Measurements from ENCODE around the gene PARN.

The PARN gene

DNA sequence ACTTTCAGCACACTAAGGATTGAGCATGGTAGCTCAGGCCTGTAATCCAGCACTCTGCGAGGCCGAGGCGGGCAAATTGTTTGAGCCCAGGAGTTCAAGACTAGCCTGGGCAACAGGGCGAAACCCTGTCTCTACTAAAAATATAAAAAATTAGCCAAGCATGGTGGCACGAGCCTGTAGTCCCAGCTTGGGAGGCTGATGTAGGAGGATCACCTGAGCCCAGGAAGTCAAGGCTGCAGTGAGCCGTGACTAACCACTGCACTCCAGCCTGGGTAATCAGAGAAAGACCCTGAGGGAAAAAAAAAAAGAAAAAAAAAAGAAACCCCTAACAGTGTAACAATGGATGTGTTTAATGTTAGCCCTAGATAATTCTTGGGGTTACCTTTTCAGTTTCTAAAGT is 24.0 kb downstream of the PARN start:
- Histone ChIP-seq H3K4me2 (ENCODE audit: low read length) (peak overlapping the region; percentile 98), H3F3A (ENCODE audit: control insufficient read depth, insufficient read depth) (peaks cover 47% of the 10 kb centered on the region), H3K36me3 (ENCODE audit: control insufficient read depth, low read length) (peaks cover 83% of the 10 kb centered on the region), H3K9me3 (ENCODE audit: control insufficient read depth, insufficient read depth, low read length) (no peaks in the 10 kb centered on the region), H3K79me2 (ENCODE audit: control insufficient read depth, low read length) (peaks cover 58% of the 10 kb centered on the region), H3K27ac (ENCODE audit: low read depth, low read length) (peak overlapping the region; percentile 99), H3K4me1 (ENCODE audit: control insufficient read depth, low read length) (peaks cover 85% of the 10 kb centered on the region), H4K20me1 (ENCODE audit: control insufficient read depth, insufficient read depth, low read depth, low read length) (no peaks in the 10 kb centered on the region), H3K27me3 (ENCODE audit: control insufficient read depth, low read length) (no peaks in the 10 kb centered on the region), H3K4me3 (ENCODE audit: low read length) (peak overlapping the region; percentile 84), H3K9me2 (replicated peaks; ENCODE audit: control insufficient read depth, low read length) (no peaks in the 10 kb centered on the region)
- no peak for TF ChIP-seq EZH2phosphoT487 (IDR thresholded peaks at IDR 0.05; ENCODE audit: borderline replicate concordance, low read length)

DNA sequence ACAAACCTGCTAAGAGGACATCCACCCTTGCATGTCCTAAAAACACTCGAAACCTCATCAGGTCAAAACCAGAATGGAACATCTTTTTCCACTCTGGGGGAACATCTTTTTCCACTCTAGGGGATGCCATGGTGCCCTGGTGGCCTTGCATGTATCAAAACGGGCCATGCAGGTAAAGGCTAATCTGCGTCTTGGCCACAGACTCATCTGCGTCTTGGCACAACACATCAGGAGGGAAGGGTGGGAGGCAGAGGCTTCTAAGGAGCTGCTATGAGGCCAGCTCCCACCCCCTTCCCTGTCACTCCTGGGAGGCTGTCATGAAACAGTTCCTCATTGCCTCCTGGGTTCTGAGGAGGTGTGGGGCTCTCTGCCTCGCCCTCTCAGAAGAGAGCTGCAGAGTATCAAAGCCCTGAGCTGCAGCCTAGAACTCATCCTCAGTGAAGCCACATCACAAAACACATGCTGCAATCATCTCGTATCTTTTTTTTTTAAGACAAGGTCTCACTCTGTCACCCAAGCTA is 27.6 kb downstream of the PARN start:
- peaks cover 91% of the 10 kb centered on the region for H3K36me3 ChIP-seq (ENCODE audit: control insufficient read depth, low read length)
- H3K4me2 ChIP-seq (ENCODE audit: low read length), result no peak overlapping the region
- no peaks in the 10 kb centered on the region for H3K27me3 ChIP-seq (ENCODE audit: control insufficient read depth, low read length)
- peak overlapping the region; percentile 1; the same call in 1 of the 2 replicates for H3K27ac ChIP-seq (ENCODE audit: low read depth, low read length)
- no peak overlapping the region for H3K4me3 ChIP-seq (ENCODE audit: low read length)
- peaks cover 14% of the 10 kb centered on the region for H3F3A ChIP-seq (ENCODE audit: control insufficient read depth, insufficient read depth)
- H3K79me2 ChIP-seq (ENCODE audit: control insufficient read depth, low read length), result peaks cover 86% of the 10 kb centered on the region
- peaks cover 59% of the 10 kb centered on the region for H3K4me1 ChIP-seq (ENCODE audit: control insufficient read depth, low read length)
- TF ChIP-seq CTCF (IDR thresholded peaks at IDR 0.05; ENCODE audit: low read depth, low read length, poor library complexity, severe bottlenecking) (no peak), EZH2phosphoT487 (IDR thresholded peaks at IDR 0.05; ENCODE audit: borderline replicate concordance, low read length) (no peak)
- H3K9me3 ChIP-seq (ENCODE audit: control insufficient read depth, insufficient read depth, low read length), result no peaks in the 10 kb centered on the region
- no peaks in the 10 kb centered on the region for H3K9me2 ChIP-seq (replicated peaks; ENCODE audit: control insufficient read depth, low read length)
- no peaks in the 10 kb centered on the region; the same call in 1 of the 2 replicates for H4K20me1 ChIP-seq (ENCODE audit: control insufficient read depth, insufficient read depth, low read depth, low read length)

DNA sequence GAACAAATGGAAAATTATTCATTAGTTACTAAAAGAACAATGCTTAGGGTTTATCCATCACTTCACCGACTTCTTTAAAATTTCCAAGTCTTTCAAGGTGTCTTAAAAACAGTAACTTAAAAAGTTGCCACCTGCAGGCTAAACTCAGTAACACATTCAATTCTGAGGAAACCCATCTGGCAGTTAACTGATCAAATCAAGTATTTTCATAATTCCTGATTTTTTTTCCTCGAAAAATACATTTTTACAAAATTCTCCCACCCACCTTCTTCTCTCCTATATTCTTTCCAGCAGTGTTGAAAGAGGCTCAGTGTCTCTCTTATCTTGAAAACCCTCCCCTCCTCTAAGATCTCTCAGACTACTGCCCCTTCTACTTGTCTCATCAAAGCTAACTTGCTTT is 29.9 kb downstream of the PARN start:
- Histone ChIP-seq H3K79me2 (ENCODE audit: control insufficient read depth, low read length) (peaks cover 94% of the 10 kb centered on the region), H3K9me2 (replicated peaks; ENCODE audit: control insufficient read depth, low read length) (no peaks in the 10 kb centered on the region), H3K27ac (ENCODE audit: low read depth, low read length) (peak overlapping the region; percentile 22; the same call in 1 of the 2 replicates), H3K27me3 (ENCODE audit: control insufficient read depth, low read length) (no peaks in the 10 kb centered on the region), H3K4me1 (ENCODE audit: control insufficient read depth, low read length) (peaks cover 35% of the 10 kb centered on the region), H3K36me3 (ENCODE audit: control insufficient read depth, low read length) (peaks cover 91% of the 10 kb centered on the region), H3K9me3 (ENCODE audit: control insufficient read depth, insufficient read depth, low read length) (no peaks in the 10 kb centered on the region), H3K4me3 (ENCODE audit: low read length) (no peak overlapping the region), H3K4me2 (ENCODE audit: low read length) (no peak overlapping the region), H3F3A (ENCODE audit: control insufficient read depth, insufficient read depth) (peaks cover 3% of the 10 kb centered on the region; the same call in 1 of the 2 replicates), H4K20me1 (ENCODE audit: control insufficient read depth, insufficient read depth, low read depth, low read length) (no peaks in the 10 kb centered on the region; the same call in 1 of the 2 replicates)
- TF ChIP-seq CTCF (IDR thresholded peaks at IDR 0.05; ENCODE audit: low read depth, low read length, poor library complexity, severe bottlenecking), result peak; percentile 58
- TF ChIP-seq EZH2phosphoT487 (IDR thresholded peaks at IDR 0.05; ENCODE audit: borderline replicate concordance, low read length), result no peak

- 0 out of 2 replicates have a peak, but pooled peaks cover 3% of the 10 kb centered on the region for H4K20me1 ChIP-seq (ENCODE audit: control insufficient read depth, insufficient read depth, low read depth, low read length)
- peak overlapping the region; percentile 15; the same call in 1 of the 2 replicates for H3K4me3 ChIP-seq (ENCODE audit: low read length)
- H3K9me2 ChIP-seq (replicated peaks; ENCODE audit: control insufficient read depth, low read length), result no peaks in the 10 kb centered on the region
- no peaks in the 10 kb centered on the region for H3K27me3 ChIP-seq (ENCODE audit: control insufficient read depth, low read length)
- no peaks in the 10 kb centered on the region for H3K9me3 ChIP-seq (ENCODE audit: control insufficient read depth, insufficient read depth, low read length)
- TF ChIP-seq CTCF (IDR thresholded peaks at IDR 0.05; ENCODE audit: low read depth, low read length, poor library complexity, severe bottlenecking) (no peak), EZH2phosphoT487 (IDR thresholded peaks at IDR 0.05; ENCODE audit: borderline replicate concordance, low read length) (no peak)
- H3F3A ChIP-seq (ENCODE audit: control insufficient read depth, insufficient read depth), result 0 out of 2 replicates have a peak, but pooled peaks cover 2% of the 10 kb centered on the region
- peaks cover 42% of the 10 kb centered on the region for H3K79me2 ChIP-seq (ENCODE audit: control insufficient read depth, low read length)
- H3K36me3 ChIP-seq (ENCODE audit: control insufficient read depth, low read length), result peaks cover 96% of the 10 kb centered on the region
- peak overlapping the region; percentile 41 for H3K27ac ChIP-seq (ENCODE audit: low read depth, low read length)
- H3K4me2 ChIP-seq (ENCODE audit: low read length), result peak overlapping the region; percentile 43
- peaks cover 28% of the 10 kb centered on the region for H3K4me1 ChIP-seq (ENCODE audit: control insufficient read depth, low read length)
Measured at GRCh38 chr16:14586637-14587305, 43.3 kb downstream of the PARN start.

Measured in DOHH2 (cell line).